Neutrophil (primary cell): ENCODE results near the gene IGLL1.
"Not testable (repeated sequence)": the region's sequence is repeated elsewhere in the genome, so short reads cannot be mapped to it uniquely, and the experiment has no call there.

ENCODE experiments used
- H3K27ac ChIP-seq: fragments of 200-600 bp; sonication (generic); 2 replicates; pipeline ENCODE4 v1.5.1; 2016; ENCODE audit warnings: mild to moderate bottlenecking, moderate library complexity
- H3K27me3 ChIP-seq: fragments of 200-600 bp; sonication (generic); 2 replicates; pipeline ENCODE4 v1.6.0; 2016; ENCODE audit warnings: mild to moderate bottlenecking
- H3K36me3 ChIP-seq: fragments of 200-600 bp; sonication (generic); 2 replicates; pipeline ENCODE4 v1.5.1; 2017
- H3K4me1 ChIP-seq, 2 experiments: fragments of 200-600 bp in 1 of 2; sonication (generic) in 1 of 2; 1 replicate in 1 of 2; 2 replicates in 1 of 2; pipeline versions ENCODE4 v1.5.1 to v1.6.1; 2013 to 2016; ENCODE audit warnings: low read depth in 1 of 2, low read length in 1 of 2, mild to moderate bottlenecking in 1 of 2, moderate library complexity in 1 of 2; ENCODE audit not compliant: control insufficient read depth in 1 of 2, insufficient read depth in 1 of 2
- H3K4me3 ChIP-seq, 2 experiments: fragments of 200-600 bp in 1 of 2; sonication (generic) in 1 of 2; 1 replicate in 1 of 2; 2 replicates in 1 of 2; pipeline ENCODE4 v1.5.1; 2013 to 2016; ENCODE audit warnings: low read depth in 1 of 2, low read length in 1 of 2, mild to moderate bottlenecking in 1 of 2, moderate library complexity in 1 of 2
- H3K9me3 ChIP-seq: fragments of 200-600 bp; sonication (generic); 2 replicates; pipeline ENCODE4 v1.5.1; 2016
- TF ChIP-seq, protein P1 (sequence below): fragments of 200-600 bp; sonication (generic); IDR thresholded peaks from 2 replicates; pipeline ENCODE4 v1.5.1; 2016; ENCODE audit warnings: antibody characterized with exemption

Gene IGLL1

DNA sequence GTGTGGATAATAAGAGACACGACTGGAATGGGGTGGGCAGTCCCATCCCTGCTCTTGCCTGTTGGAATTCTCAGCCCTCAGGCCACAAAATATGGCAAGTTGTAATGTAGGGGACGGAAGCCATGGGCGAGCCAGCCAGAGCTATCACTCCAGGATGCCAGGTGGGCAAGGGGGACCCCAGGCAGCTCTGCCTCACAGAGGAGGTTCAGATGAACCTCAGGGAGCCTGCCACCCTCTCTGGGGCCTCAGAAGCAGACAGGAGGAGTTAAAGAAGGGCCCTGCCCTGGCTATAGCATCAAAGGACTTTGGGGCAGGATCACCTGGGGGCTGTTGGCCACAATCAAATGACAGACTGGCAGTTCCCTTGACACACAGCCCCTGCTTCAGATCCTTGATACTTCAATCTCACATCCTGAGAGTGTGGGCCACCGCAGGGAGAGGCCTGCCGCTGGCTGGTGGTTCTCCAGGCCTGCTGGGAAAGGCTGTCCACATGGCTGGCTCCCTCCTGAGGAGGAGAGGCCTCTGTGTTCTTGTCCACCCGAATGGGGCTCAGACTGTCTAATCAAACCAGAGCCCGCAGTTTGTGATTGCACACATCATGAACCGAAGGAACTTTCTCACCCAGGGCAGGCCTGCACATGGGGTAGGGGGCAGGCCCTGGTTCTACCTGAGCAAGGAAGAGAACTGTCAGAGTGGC is 31.4 kb downstream of the IGLL1 start:
- Histone ChIP-seq H3K4me1 (no peaks in the 10 kb centered on the region), H3K27ac (no peak overlapping the region), H3K4me3 (no peak overlapping the region), H3K36me3 (no peaks in the 10 kb centered on the region), H3K9me3 (no peaks in the 10 kb centered on the region), H3K27me3 (no peaks in the 10 kb centered on the region)
- TF ChIP-seq, protein P1, sequence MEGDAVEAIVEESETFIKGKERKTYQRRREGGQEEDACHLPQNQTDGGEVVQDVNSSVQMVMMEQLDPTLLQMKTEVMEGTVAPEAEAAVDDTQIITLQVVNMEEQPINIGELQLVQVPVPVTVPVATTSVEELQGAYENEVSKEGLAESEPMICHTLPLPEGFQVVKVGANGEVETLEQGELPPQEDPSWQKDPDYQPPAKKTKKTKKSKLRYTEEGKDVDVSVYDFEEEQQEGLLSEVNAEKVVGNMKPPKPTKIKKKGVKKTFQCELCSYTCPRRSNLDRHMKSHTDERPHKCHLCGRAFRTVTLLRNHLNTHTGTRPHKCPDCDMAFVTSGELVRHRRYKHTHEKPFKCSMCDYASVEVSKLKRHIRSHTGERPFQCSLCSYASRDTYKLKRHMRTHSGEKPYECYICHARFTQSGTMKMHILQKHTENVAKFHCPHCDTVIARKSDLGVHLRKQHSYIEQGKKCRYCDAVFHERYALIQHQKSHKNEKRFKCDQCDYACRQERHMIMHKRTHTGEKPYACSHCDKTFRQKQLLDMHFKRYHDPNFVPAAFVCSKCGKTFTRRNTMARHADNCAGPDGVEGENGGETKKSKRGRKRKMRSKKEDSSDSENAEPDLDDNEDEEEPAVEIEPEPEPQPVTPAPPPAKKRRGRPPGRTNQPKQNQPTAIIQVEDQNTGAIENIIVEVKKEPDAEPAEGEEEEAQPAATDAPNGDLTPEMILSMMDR: no peak

DNA sequence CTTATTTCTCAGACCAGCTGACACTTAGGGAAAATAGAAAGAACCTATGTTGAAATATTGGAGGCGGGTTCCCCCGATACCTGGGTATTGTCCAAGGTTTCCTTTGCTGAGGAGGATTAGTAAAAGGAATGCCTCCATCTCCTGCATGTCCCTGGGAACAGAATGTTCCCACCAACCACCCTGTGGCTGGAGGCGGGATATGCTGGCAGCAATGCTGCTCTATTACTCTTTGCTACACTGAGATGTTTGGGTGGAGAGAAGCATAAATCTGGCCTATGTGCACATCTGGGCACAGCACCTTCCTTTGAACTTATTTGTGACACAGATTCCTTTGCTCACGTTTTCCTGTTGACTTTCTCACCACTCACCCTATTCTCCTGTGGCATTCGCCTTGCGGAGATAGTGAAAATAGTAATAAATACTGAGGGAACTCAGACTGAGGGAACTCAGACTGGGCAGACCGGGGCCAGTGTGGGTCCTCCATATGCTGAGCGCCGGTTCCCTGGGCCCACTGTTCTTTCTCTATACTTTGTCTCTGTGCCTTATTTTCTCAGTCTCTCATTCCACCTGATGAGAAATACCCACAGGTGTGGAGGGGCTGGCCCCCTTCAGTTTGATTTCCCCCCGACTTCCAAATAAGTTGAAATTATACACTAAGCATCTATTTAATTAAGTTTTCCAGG is 32.1 kb downstream of the IGLL1 start:
- no peak overlapping the region for H3K27ac ChIP-seq
- no peak overlapping the region for H3K4me3 ChIP-seq
- no peaks in the 10 kb centered on the region for H3K9me3 ChIP-seq
- TF ChIP-seq, protein P1: no peak
- no peaks in the 10 kb centered on the region for H3K27me3 ChIP-seq
- no peaks in the 10 kb centered on the region for H3K4me1 ChIP-seq
- no peaks in the 10 kb centered on the region for H3K36me3 ChIP-seq

DNA sequence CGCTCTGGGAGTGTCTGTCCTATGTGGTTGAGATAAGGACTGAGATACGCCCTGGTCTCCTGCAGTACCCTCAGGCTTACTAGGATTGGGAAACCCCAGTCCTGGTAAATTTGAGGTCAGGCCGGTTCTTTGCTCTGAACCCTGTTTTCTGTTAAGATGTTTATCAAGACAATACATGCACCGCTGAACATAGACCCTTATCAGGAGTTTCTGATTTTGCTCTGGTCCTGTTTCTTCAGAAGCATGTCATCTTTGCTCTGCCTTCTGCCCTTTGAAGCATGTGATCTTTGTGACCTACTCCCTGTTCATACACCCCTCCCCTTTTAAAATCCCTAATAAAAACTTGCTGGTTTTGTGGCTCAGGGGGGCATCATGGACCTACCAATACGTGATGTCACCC is 32.7 kb downstream of the IGLL1 start:
- not testable (repeated sequence) for H3K4me3 ChIP-seq, H3K27ac ChIP-seq, H3K4me1 ChIP-seq, H3K9me3 ChIP-seq, H3K27me3 ChIP-seq, H3K36me3 ChIP-seq

DNA sequence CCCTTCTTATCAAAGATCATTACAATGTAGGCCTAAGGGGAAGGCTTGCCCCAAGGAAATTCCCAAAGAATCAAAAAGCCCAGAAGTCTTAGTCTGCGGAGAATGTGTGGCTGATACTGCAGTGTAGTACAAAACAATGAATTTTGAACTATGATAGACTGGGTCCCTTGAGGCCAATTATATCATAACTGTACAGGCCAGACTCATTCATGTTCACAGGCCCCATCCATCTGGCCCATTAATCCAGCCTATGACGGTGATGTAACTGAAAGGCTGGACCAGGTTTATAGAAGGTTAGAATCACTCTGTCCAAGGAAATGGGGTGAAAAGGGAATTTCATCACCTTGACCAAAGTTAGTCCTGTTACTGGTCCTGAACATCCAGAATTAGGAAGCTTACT is 35.2 kb downstream of the IGLL1 start:
- Histone ChIP-seq H3K27me3 (no peaks in the 10 kb centered on the region), H3K4me3 (no peak overlapping the region), H3K27ac (no peak overlapping the region), H3K36me3 (no peaks in the 10 kb centered on the region), H3K9me3 (no peaks in the 10 kb centered on the region), H3K4me1 (no peaks in the 10 kb centered on the region)
- TF ChIP-seq, protein P1: no peak

DNA sequence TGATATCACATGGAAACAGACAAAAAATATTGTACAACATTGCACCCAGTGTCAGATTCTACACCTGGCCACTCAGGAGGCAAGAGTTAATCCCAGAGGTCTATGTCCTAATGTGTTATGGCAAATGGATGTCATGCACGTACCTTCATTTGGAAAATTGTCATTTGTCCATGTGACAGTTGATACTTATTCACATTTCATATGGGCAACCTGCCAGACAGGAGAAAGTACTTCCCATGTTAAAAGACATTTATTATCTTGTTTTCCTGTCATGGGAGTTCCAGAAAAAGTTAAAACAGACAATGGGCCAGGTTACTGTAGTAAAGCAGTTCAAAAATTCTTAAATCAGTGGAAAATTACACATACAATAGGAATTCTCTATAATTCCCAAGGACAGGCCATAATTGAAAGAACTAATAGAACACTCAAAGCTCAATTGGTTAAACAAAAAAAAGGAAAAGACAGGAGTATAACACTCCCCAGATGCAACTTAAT is 36.5 kb downstream of the IGLL1 start:
- peaks cover 11% of the 10 kb centered on the region for H3K27me3 ChIP-seq
- H3K4me3 ChIP-seq, H3K27ac ChIP-seq, H3K4me1 ChIP-seq, H3K9me3 ChIP-seq, H3K36me3 ChIP-seq: not testable (repeated sequence)

DNA sequence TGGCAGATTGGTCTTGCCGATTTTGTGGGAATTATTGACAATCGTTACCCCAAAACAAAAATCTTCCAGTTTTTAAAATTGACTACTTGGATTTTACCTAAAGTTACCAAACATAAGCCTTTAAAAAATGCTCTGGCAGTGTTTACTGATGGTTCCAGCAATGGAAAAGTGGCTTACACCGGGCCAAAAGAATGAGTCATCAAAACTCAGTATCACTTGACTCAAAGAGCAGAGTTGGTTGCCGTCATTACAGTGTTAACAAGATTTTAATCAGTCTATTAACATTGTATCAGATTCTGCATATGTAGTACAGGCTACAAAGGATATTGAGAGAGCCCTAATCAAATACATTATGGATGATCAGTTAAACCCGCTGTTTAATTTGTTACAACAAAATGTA is 37.2 kb downstream of the IGLL1 start:
- TF ChIP-seq, protein P1: no peak
- Histone ChIP-seq H3K36me3 (no peaks in the 10 kb centered on the region), H3K27ac (no peak overlapping the region), H3K4me3 (no peak overlapping the region), H3K27me3 (peaks cover 17% of the 10 kb centered on the region), H3K4me1 (peaks cover 0 to 2% of the 10 kb centered on the region in 2 experiments), H3K9me3 (no peaks in the 10 kb centered on the region)

DNA sequence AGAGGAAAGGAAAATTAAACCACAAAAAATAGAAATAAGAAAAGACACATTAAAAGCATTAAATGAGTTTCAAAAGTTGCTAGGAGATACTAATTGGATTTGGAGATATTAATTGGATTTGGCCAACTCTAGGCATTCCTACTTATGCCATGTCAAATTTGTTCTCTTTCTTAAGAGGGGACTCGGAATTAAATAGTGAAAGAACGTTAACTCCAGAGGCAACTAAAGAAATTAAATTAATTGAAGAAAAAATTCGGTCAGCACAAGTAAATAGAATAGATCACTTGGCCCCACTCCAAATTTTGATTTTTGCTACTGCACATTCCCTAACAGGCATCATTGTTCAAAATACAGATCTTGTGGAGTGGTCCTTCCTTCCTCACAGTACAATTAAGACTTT is 37.7 kb downstream of the IGLL1 start:
- H3K36me3 ChIP-seq, H3K4me3 ChIP-seq: not testable (repeated sequence)

DNA sequence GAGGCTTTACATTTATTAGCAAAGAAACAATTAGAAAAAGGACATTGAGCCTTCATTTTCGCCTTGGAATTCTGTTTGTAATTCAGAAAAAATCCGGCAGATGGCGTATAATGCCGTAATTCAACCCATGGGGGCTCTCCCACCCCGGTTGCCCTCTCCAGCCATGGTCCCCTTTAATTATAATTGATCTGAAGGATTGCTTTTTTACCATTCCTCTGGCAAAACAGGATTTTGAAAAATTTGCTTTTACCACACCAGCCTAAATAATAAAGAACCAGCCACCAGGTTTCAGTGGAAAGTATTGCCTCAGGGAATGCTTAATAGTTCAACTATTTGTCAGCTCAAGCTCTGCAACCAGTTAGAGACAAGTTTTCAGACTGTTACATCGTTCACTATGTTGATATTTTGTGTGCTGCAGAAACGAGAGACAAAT is 38.2 kb downstream of the IGLL1 start:
- not testable (repeated sequence) for H3K4me3 ChIP-seq, H3K27ac ChIP-seq, H3K4me1 ChIP-seq, H3K36me3 ChIP-seq, H3K9me3 ChIP-seq
- H3K27me3 ChIP-seq: peaks cover 24% of the 10 kb centered on the region

More for the DNA sequence above, 37.7 kb downstream of the IGLL1 start:
- not testable (repeated sequence) for H3K4me1 ChIP-seq, H3K27ac ChIP-seq, H3K9me3 ChIP-seq
- H3K27me3 ChIP-seq: peaks cover 22% of the 10 kb centered on the region

DNA sequence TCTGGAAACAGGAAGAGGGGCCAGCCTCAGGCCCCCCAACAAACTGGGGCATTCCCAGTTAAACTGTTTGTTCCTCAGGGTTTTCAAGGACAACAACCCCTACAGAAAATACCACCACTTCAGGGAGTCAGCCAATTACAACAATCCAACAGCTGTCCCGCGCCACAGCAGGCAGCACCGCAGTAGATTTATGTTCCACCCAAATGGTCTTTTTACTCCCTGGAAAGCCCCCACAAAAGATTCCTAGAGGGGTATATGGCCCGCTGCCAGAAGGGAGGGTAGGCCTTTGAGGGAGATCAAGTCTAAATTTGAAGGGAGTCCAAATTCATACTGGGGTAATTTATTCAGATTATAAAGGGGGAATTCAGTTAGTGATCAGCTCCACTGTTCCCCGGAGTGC is 39.3 kb downstream of the IGLL1 start:
- H3K4me1 ChIP-seq, H3K9me3 ChIP-seq, H3K36me3 ChIP-seq, H3K4me3 ChIP-seq, H3K27ac ChIP-seq: not testable (repeated sequence)
- H3K27me3 ChIP-seq: peaks cover 24% of the 10 kb centered on the region

DNA sequence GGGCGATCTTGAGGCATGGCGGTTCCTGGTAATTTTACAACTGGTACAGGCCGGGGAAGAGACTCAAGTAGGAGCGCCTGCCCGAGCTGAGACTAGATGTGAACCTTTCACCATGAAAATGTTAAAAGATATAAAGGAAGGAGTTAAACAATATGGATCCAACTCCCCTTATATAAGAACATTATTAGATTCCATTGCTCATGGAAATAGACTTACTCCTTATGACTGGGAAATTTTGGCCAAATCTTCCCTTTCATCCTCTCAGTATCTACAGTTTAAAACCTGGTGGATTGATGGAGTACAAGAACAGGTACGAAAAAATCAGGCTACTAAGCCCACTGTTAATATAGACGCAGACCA is 40.3 kb downstream of the IGLL1 start:
- peaks cover 24% of the 10 kb centered on the region for H3K27me3 ChIP-seq
- not testable (repeated sequence) for H3K9me3 ChIP-seq, H3K4me1 ChIP-seq, H3K4me3 ChIP-seq, H3K36me3 ChIP-seq, H3K27ac ChIP-seq
